ENCODE measurements around the gene PCID2.

PCID2 gene

GRCh38 chr13:113187263-113187669 lies 21.2 kb downstream of the PCID2 start:
- DNase-seq (ENCODE audit: low spot score), result peak; percentile 76

DNA sequence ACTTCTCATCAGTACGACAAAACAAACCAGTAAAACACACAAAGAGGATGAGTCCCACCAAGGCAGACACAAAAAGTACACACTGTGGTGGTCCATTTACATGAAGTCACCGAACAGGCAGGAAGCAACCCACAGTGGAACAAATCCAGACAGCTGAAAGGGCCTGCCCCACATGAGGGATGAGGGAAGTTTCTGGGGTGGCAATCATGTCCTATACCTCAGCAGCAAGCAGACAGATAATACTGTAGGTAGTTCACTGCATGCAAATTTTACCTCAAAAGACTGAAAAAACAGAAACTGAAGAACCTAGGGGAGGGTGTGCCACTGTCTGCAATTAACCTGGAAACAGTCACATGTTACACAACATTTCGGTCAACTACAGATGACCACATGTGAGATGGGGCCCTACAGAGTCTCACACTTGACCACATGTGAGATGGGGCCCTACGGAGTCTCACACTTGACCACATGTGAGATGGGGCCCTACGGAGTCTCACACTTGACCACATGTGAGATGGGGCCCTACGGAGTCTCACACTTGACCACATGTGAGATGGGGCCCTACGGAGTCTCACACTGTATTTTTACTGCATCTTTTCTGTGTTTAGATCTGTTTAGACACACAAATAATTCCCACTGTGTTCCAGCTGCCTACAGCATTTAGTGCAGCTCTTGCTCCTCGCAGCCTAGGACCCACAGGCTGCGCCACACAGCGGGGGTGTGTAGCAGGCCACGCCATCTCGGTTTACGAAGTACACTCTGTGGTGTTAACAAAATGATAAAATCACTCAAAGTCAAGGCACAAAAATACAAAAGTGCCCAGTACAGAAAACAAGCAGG lies 22.2 kb downstream of the PCID2 start:
- peak; percentile 42 for DNase-seq (ENCODE audit: low spot score)

- DNase-seq (ENCODE audit: low spot score), result peak; percentile 50
These were observed 23.7 kb downstream of the PCID2 start for GRCh38 chr13:113184568-113185440.

DNA sequence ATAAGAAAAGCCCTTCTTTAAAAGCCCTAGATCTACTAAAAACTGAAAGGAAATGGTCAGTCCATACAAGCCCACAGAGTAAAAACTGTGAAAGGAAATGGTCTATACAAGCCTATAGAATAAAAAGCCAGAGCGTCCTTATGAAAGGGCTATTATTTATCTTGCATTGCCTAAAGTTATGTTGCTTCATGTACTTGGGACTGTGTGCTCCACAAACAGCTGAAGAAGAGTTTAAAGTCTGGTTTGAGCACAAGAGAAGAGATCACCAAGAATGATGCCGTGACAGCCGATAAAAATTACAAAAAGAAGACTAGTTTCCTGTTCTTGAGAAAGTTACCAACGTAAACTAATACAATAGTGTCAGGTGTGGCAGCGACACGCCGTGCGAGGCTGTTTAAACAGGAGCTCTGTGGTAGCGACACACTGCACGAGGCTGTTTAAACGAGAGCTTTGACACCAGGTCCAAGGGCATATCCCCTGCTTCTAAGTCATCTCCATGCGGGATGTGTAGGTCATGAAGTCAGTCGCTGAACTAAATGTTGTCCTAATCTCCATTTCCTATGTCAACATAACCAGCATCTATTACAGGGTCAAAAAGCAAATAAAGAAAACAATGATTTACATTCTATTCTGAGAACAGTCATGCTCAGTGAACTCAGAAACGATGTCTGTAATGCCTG lies 24.9 kb downstream of the PCID2 start:
- DNase-seq (ENCODE audit: low spot score), result no peak

GRCh38 chr13:113182046-113182445 lies 26.4 kb downstream of the PCID2 start:
- no peak for DNase-seq (ENCODE audit: low spot score)

DNA sequence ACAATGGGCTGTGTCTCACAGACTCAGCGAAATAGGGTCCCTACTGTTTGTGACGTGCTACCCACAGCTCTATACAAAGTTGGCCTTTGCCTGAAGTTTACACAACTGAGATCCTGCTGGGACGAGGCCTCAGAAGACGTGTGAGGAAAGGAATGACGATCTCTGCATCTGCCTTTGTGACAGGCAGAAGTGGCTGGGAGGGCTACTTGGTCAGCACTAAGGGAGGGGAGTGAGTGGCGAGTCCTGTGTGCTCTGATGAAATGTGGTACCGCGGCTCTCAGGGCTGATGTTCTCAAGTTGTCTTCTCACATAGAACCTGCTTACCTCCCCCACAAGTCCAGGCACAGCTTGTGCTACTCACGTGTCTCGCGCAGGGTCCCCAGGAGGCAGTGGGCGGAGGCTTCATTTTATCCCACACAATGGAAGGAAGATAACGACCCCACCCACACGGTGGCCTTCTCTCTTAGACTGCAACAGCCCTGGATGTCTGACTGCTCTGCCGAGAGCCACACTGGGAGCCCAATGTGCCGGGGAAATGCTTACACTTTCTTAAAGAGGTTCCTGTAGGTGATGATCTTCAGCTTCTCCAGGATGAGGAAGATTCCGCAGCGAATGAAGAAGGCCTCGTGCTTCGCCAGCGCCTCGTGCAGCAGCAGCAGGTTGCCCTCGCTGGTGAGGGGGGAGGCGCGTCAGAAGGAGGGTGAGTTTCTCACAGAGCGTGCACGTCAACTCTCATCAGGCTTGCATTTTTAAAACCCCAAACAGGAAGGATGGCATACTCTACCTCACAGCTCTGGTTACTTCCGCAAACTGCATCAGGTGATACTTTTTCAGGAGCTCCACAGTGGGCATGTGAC lies 28.9 kb downstream of the PCID2 start:
- DNase-seq (ENCODE audit: low spot score), result peak; percentile 20

DNA sequence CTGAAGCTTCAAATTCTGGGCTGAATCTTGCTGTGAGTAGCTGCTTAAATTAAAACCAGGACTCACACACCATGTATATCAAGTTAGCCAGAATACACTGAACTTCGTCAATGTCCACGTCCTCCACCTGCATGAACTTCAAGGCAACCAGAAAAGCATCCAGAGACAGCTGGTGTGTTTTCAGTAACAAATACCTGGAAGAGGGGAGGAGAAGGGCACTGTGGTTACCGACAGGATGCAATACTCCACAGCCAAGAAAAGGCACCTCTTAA lies 29.6 kb downstream of the PCID2 start:
- no peak for DNase-seq (ENCODE audit: low spot score)

DNA sequence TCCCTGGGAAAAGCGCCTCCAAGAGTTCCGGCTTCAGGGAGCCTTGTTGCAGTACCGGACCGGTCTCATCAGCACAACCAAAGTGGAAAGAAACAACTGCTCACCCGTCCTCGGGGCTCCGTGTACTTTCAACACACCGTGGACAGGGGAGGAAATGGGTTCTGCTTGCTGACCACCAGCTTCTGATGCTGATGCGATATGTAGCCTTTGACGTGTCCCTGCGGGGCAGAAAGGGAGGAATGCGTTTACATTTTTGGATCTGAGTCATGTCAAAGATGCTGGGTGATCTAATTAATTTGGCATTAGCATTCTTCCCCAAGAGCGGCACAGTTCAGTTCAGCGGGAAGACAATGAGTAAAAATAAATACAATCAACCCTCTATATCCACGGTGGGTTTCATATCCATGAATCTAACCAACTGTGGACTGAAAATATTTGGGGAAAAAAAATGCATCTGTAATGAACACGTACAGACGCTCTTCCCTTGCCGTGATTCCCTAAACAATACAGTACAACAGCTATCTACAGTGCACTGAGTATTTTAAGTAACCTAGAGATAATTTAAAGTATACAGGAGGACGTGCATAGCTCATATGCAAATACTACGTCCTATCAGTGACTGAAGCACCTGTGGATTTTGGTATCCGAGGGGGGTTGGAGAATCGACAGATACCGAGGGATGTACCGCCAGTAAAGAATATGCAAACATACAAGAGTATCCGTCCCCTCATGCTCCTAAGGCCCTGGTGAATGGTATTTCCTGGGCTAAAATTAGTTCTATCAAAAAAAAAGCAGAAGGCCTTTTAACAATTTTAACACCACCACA lies 30.2 kb downstream of the PCID2 start:
- no peak for DNase-seq (ENCODE audit: low spot score)

- no peak for DNase-seq (ENCODE audit: low spot score)
These were observed 31.6 kb downstream of the PCID2 start for GRCh38 chr13:113176822-113177221.

GRCh38 chr13:113176280-113176679 lies 32.2 kb downstream of the PCID2 start:
- peak; percentile 78 for DNase-seq (ENCODE audit: low spot score)

DNA sequence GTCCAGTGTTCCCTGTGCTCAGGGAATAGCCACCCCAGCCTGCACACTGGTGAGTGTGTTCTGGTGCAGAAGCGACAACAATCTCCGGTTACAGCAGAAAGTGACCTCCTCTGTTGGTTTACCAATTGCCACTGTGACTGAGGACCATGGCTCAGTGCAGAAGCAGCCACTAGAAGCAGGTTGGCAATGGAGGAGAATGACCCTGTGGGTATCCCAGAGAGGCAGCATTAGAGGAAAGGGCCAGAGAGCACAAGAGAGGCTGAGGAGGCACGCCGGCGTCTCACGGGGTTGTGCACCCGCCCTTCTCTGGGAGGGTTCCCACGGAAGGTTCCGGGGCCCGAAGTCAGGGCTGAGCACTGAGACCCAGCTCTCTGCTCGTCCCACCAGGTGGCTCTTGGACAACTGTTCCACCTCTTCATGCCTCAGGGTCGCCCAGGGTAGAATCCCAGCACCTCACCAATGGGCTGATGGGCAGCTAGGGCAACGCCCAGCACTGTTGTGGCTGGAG lies 36.0 kb downstream of the PCID2 start:
- DNase-seq (ENCODE audit: low spot score), result no peak

- DNase-seq (ENCODE audit: low spot score), result no peak
These were observed 37.0 kb downstream of the PCID2 start for GRCh38 chr13:113171250-113172125.

DNA sequence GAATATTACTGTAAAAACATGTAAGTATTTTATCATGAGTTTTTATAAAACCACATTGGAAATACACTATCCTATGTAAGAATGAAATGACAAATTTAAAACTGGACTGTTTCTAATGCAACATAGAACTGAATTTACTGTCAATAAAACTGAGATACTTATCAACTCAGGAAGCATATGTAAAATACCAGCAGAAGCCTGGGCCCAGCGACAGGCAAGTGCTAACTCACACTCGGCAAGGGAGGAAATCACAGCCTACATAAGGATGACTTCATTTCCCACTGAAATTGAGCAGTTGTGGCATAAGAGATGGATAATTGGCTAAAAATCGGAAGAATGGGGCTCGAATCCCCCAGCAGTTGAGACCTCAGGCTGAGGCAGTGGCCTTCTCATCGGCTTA lies 38.0 kb downstream of the PCID2 start:
- no peak for DNase-seq (ENCODE audit: low spot score)

GRCh38 chr13:113169277-113170272 lies 38.9 kb downstream of the PCID2 start:
- no peak for DNase-seq (ENCODE audit: low spot score)

DNA sequence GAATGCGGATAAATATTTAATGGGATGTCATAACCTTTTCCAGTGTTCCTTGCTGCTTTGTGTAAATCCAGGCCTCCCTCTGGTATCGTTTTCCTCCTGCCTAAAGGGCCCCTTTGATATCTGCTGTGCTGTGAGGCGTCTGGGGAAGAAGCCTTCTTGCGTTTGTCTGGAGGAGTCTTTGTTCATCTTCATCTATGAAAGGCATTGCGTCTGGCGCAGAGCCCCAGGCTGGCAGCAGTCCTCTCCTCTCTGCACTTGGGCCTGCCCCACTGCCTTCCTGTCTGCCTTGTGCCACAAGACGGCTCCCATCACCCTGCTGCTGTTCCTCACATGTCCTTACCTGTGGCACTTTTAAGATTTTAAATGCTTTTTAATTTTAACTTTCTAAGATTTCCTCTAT lies 40.3 kb downstream of the PCID2 start:
- no peak for DNase-seq (ENCODE audit: low spot score)

GRCh38 chr13:113167575-113167974 lies 40.9 kb downstream of the PCID2 start:
- no peak for DNase-seq (ENCODE audit: low spot score)

- no peak for DNase-seq (ENCODE audit: low spot score)
These were observed 41.3 kb downstream of the PCID2 start for GRCh38 chr13:113167155-113167554.

GRCh38 chr13:113166681-113167080 lies 41.8 kb downstream of the PCID2 start:
- DNase-seq (ENCODE audit: low spot score), result no peak
